ENCODE data around the gene LAMA3. TPM values are rescaled to one million over a fixed set of nuclear protein-coding genes. Genes with fewer than 3 reads are reported as not detected.

Gene LAMA3
- total RNA-seq, 1 donor from 2014 or later = 8.4 TPM

DNA sequence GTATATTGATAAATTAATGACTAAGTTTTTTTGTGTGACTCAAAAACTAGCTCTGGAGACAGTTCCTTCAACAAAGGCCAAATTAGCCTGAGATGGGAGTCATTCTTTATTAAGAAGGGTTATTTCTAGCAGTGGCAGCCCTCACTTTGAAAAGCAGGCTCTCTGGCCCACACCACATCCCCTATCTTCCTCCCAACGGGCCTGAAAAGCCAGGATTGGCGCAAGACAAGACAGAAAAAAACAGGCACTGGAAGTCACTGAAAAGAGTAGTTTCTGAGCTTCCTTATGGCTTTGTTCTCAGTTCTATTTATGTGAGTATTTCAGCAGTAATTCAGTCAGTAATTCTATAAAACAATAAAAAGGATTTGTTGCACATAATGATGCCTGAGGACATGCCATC, 149.0 kb downstream of the LAMA3 start:
- Histone ChIP-seq H3K27me3 (ENCODE audit: control insufficient read depth in 3 of 3, insufficient read depth in 3 of 3, low read length in 3 of 3) (no peaks in the 10 kb centered on the region), H3K9ac (ENCODE audit: low read depth in 1 of 3, low read length in 3 of 3) (no peak overlapping the region), H3K4me3 (ENCODE audit: low read length in 3 of 3) (no peak overlapping the region), H3K36me3 (ENCODE audit: control insufficient read depth in 3 of 3, insufficient read depth in 3 of 3, low read length in 3 of 3) (peaks cover 0 to 3% (median under 1%) of the 10 kb centered on the region in 3 donors), H3K9me3 (ENCODE audit: control insufficient read depth in 3 of 3, low read length in 3 of 3) (no peaks in the 10 kb centered on the region), H3K27ac (ENCODE audit: low read depth, low read length) (no peak overlapping the region), H3K4me1 (ENCODE audit: control insufficient read depth in 3 of 3, insufficient read depth in 3 of 3, low read length in 3 of 3) (no peaks in the 10 kb centered on the region)

DNA sequence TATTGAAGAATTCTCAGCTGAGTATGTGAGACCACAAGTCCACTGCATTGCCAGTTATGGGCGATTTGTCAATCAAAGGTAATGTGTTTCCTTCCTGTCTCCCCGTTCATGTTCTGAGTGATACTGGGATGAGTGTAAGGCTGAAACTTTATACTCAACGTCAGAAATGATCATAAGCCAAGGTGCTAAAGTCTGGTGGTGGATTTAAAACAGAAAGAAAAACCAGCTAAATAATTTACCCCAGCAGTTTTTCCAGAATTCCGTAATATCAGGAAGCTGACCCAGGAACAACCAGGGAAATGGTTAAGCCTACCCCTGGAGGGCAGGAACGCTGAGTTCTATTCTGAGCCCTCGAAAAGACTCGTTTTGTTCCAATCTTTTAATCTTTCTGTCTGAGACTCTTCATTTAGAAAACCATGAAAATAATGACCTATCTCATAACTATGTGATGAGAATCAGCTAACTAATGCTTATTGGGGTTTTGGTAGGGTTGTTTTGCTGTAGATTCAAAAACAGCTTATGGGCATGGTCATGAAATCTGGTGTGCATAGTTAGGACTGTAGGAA, 149.6 kb downstream of the LAMA3 start:
- no peaks in the 10 kb centered on the region for H3K4me1 ChIP-seq (ENCODE audit: control insufficient read depth in 3 of 3, insufficient read depth in 3 of 3, low read length in 3 of 3)
- H3K36me3 ChIP-seq (ENCODE audit: control insufficient read depth in 3 of 3, insufficient read depth in 3 of 3, low read length in 3 of 3) = peaks cover 0 to 6% (median 4%) of the 10 kb centered on the region in 3 donors
- no peak overlapping the region for H3K27ac ChIP-seq (ENCODE audit: low read depth, low read length)
- H3K9ac ChIP-seq (ENCODE audit: low read depth in 1 of 3, low read length in 3 of 3) = no peak overlapping the region
- H3K9me3 ChIP-seq (ENCODE audit: control insufficient read depth in 3 of 3, low read length in 3 of 3) = no peaks in the 10 kb centered on the region
- peaks cover 0 to 2% (median 0%) of the 10 kb centered on the region in 3 donors for H3K27me3 ChIP-seq (ENCODE audit: control insufficient read depth in 3 of 3, insufficient read depth in 3 of 3, low read length in 3 of 3)
- no peak overlapping the region for H3K4me3 ChIP-seq (ENCODE audit: low read length in 3 of 3)

DNA sequence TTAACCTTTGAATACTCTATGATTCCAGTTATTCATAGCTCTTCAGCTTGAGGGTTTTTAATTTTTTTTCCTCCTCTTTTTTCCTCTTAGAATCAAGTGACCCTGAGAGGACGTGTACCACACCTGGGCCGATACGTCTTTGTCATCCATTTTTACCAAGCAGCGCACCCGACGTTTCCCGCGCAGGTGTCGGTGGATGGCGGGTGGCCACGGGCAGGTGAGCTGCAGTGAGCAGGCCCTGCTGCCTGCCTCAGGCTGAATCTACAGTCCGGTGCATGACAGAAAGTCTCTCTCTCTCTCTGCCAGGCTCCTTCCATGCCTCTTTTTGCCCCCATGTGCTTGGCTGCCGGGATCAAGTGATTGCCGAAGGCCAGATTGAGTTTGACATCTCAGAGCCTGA, 153.1 kb downstream of the LAMA3 start:
- no peak overlapping the region for H3K27ac ChIP-seq (ENCODE audit: low read depth, low read length)
- H3K4me3 ChIP-seq (ENCODE audit: low read length in 3 of 3) = no peak overlapping the region
- H3K27me3 ChIP-seq (ENCODE audit: control insufficient read depth in 3 of 3, insufficient read depth in 3 of 3, low read length in 3 of 3) = peaks cover 0 to 2% (median 0%) of the 10 kb centered on the region in 3 donors
- no peaks in the 10 kb centered on the region for H3K4me1 ChIP-seq (ENCODE audit: control insufficient read depth in 3 of 3, insufficient read depth in 3 of 3, low read length in 3 of 3)
- peaks cover 0 to 8% (median 6%) of the 10 kb centered on the region in 3 donors for H3K36me3 ChIP-seq (ENCODE audit: control insufficient read depth in 3 of 3, insufficient read depth in 3 of 3, low read length in 3 of 3)
- H3K9ac ChIP-seq (ENCODE audit: low read depth in 1 of 3, low read length in 3 of 3) = no peak overlapping the region
- no peaks in the 10 kb centered on the region for H3K9me3 ChIP-seq (ENCODE audit: control insufficient read depth in 3 of 3, low read length in 3 of 3)

DNA sequence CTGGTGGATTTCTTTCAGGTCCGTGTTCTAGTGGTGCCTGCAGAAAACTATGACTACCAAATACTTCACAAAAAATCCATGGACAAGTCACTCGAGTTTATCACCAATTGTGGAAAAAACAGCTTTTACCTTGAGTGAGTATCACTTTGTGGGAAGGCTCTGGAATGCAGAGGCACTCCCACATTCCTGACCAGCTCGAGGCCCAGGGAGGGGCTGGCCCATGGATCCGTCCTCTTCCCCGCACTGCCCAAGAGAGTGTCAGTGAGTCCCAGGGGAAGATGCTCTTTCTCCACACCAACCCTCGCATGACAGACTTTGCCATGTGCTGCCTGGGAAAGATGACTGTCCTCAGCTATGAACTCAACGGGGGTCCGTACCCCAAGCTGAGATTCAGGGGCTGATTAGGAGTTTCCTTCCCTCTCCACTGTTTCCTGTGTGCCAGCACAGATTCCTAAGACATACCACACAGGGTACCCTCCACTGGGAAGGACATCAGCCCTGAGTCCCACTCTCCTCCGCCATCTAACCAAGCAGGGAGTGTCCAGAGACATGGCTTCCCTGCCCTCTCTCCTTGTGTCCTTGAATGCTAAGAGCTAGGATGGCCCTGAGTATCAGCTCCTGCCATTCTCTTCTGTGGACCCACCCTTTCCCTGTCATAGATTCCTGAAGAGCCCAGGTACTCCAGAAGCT, 155.9 kb downstream of the LAMA3 start:
- Histone ChIP-seq H3K9ac (ENCODE audit: low read depth in 1 of 3, low read length in 3 of 3) (no peak overlapping the region), H3K27me3 (ENCODE audit: control insufficient read depth in 3 of 3, insufficient read depth in 3 of 3, low read length in 3 of 3) (peaks cover 0 to 2% (median 0%) of the 10 kb centered on the region in 3 donors), H3K4me1 (ENCODE audit: control insufficient read depth in 3 of 3, insufficient read depth in 3 of 3, low read length in 3 of 3) (no peaks in the 10 kb centered on the region), H3K27ac (ENCODE audit: low read depth, low read length) (no peak overlapping the region), H3K36me3 (ENCODE audit: control insufficient read depth in 3 of 3, insufficient read depth in 3 of 3, low read length in 3 of 3) (peaks cover 0 to 13% (median 6%) of the 10 kb centered on the region in 3 donors), H3K9me3 (ENCODE audit: control insufficient read depth in 3 of 3, low read length in 3 of 3) (no peaks in the 10 kb centered on the region), H3K4me3 (ENCODE audit: low read length in 3 of 3) (no peak overlapping the region)

DNA sequence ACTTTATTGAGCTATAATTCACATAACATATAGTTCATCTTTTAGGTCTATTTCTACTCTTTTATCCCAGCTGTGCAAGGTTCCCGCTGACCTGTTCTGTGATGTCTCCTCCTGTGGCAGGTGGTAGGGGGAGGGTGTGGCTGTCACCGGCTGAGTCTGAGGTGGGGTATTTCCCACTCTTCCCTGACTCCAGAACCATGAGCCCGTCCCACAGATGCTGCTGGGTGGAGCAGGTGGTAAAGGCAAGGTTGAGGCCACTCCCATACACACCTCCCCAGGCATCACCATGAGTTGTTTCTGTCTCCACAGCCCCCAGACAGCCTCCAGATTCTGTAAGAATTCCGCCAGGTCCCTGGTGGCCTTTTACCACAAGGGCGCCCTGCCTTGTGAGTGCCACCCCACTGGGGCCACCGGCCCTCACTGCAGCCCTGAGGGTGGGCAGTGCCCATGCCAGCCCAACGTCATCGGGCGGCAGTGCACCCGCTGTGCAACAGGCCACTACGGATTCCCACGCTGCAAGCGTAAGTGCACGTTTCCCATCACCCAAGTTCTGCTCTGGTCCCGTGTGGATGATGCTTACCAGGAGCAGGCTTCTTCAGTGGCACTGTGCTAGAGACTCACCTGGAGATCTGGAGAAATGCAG, 156.9 kb downstream of the LAMA3 start:
- Histone ChIP-seq H3K4me3 (ENCODE audit: low read length in 3 of 3) (no peak overlapping the region), H3K27ac (ENCODE audit: low read depth, low read length) (no peak overlapping the region), H3K36me3 (ENCODE audit: control insufficient read depth in 3 of 3, insufficient read depth in 3 of 3, low read length in 3 of 3) (peaks cover 0 to 13% (median 6%) of the 10 kb centered on the region in 3 donors), H3K9ac (ENCODE audit: low read depth in 1 of 3, low read length in 3 of 3) (no peak overlapping the region), H3K4me1 (ENCODE audit: control insufficient read depth in 3 of 3, insufficient read depth in 3 of 3, low read length in 3 of 3) (no peaks in the 10 kb centered on the region), H3K9me3 (ENCODE audit: control insufficient read depth in 3 of 3, low read length in 3 of 3) (no peaks in the 10 kb centered on the region), H3K27me3 (ENCODE audit: control insufficient read depth in 3 of 3, insufficient read depth in 3 of 3, low read length in 3 of 3) (peaks cover 0 to 2% (median 0%) of the 10 kb centered on the region in 3 donors)

DNA sequence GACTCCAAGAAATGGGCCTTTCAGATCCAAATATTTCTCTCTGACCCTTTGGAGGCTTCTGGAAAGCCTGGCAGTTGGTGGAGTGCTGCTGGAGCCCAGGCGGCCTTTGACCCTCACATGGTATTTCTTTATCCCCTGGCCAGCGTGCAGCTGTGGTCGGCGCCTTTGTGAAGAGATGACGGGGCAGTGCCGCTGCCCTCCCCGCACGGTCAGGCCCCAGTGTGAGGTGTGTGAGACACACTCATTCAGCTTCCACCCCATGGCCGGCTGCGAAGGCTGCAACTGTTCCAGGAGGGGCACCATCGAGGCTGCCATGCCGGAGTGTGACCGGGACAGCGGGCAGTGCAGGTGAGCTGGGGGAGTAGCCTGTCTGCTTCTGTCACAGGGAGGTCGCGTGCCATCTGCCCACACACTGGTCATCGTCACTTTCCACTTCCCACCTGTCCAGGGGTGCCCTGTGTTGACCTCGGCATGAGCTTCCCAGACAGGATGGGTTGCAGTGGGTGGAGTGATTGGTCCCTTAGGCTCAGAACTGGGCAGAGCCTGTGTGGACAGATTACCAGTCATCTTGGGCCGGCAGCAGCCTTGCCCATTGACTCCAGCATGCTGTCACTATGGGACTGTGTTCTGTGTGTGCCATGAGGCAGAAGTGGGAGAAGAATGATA, 158.2 kb downstream of the LAMA3 start:
- Histone ChIP-seq H3K27ac (ENCODE audit: low read depth, low read length) (no peak overlapping the region), H3K36me3 (ENCODE audit: control insufficient read depth in 3 of 3, insufficient read depth in 3 of 3, low read length in 3 of 3) (peaks cover 0 to 13% (median 6%) of the 10 kb centered on the region in 3 donors), H3K27me3 (ENCODE audit: control insufficient read depth in 3 of 3, insufficient read depth in 3 of 3, low read length in 3 of 3) (peaks cover 0 to 2% (median 0%) of the 10 kb centered on the region in 3 donors), H3K4me3 (ENCODE audit: low read length in 3 of 3) (no peak overlapping the region), H3K4me1 (ENCODE audit: control insufficient read depth in 3 of 3, insufficient read depth in 3 of 3, low read length in 3 of 3) (no peaks in the 10 kb centered on the region), H3K9ac (ENCODE audit: low read depth in 1 of 3, low read length in 3 of 3) (no peak overlapping the region), H3K9me3 (ENCODE audit: control insufficient read depth in 3 of 3, low read length in 3 of 3) (no peaks in the 10 kb centered on the region)

DNA sequence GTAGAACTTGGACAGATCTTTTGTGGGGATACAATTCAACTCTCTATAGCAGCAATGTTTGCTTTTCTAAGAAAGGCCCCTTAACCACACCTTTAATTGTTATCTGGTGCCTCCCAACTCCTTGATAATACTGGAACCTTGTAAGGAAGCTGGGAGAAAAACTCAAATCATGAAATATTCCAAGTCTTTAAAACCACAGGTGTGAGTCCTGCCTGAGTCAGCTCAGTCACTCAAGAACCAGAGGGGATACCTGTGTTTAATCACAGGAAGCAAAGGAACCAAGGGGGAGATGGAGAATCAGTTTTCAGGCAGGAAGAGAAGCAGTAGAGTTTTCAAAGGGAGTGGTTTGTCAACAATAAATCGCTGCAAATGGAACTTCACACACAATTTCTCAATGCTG, 159.9 kb downstream of the LAMA3 start:
- Histone ChIP-seq H3K4me3 (ENCODE audit: low read length in 3 of 3) (no peak overlapping the region), H3K9me3 (ENCODE audit: control insufficient read depth in 3 of 3, low read length in 3 of 3) (no peaks in the 10 kb centered on the region), H3K9ac (ENCODE audit: low read depth in 1 of 3, low read length in 3 of 3) (no peak overlapping the region), H3K4me1 (ENCODE audit: control insufficient read depth in 3 of 3, insufficient read depth in 3 of 3, low read length in 3 of 3) (no peaks in the 10 kb centered on the region), H3K27ac (ENCODE audit: low read depth, low read length) (no peak overlapping the region), H3K27me3 (ENCODE audit: control insufficient read depth in 3 of 3, insufficient read depth in 3 of 3, low read length in 3 of 3) (no peaks in the 10 kb centered on the region), H3K36me3 (ENCODE audit: control insufficient read depth in 3 of 3, insufficient read depth in 3 of 3, low read length in 3 of 3) (peaks cover 0 to 7% (median 2%) of the 10 kb centered on the region in 3 donors)

DNA sequence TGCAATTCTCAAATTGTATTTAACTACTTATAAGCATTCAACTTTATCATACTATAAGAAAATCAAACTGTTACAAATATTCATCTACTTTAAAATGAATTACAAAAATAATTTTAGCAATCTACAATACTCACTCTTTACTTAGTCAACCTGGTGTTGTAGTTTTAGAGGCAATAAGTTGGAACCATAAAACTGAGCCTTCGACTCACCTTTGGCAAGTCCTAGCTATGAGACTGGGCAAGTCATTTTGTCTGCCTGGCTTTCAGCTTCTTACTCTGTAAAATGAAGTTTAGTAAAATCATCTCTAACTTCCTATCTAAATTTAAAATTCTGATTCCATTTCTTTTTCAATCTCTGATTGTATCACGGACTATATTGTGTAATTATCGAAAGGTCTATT, 161.0 kb downstream of the LAMA3 start:
- no peaks in the 10 kb centered on the region for H3K9me3 ChIP-seq (ENCODE audit: control insufficient read depth in 3 of 3, low read length in 3 of 3)
- no peaks in the 10 kb centered on the region for H3K4me1 ChIP-seq (ENCODE audit: control insufficient read depth in 3 of 3, insufficient read depth in 3 of 3, low read length in 3 of 3)
- H3K9ac ChIP-seq (ENCODE audit: low read depth in 1 of 3, low read length in 3 of 3) = no peak overlapping the region
- no peaks in the 10 kb centered on the region for H3K27me3 ChIP-seq (ENCODE audit: control insufficient read depth in 3 of 3, insufficient read depth in 3 of 3, low read length in 3 of 3)
- H3K4me3 ChIP-seq (ENCODE audit: low read length in 3 of 3) = no peak overlapping the region
- H3K27ac ChIP-seq (ENCODE audit: low read depth, low read length) = no peak overlapping the region
- H3K36me3 ChIP-seq (ENCODE audit: control insufficient read depth in 3 of 3, insufficient read depth in 3 of 3, low read length in 3 of 3) = peaks cover 0 to 5% (median 2%) of the 10 kb centered on the region in 3 donors

DNA sequence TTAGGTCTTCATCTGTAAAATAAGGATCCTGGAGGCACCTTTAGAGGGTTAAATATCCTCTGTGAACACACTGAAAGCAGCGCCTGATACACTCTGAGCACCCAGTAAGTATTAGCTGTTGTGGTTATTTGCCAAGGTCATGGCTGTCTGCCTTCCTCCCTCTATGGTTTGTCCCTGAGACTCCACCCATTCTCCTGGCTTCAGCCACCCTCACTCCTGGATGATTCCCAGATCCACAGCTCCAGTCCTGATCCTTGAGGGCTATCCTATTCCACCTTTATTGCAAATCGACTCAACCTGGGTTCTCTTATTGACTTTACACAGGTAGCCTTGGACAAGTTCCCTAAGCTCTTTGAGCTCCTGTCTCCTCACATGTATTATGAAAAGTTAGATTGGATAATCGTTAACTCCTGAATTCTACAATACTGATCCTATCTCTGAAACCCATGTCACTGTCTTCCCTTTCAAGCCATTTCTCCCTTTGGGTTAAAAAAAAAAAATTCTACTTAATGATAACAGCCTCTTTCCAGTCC, 162.3 kb downstream of the LAMA3 start:
- H3K4me1 ChIP-seq (ENCODE audit: control insufficient read depth in 3 of 3, insufficient read depth in 3 of 3, low read length in 3 of 3) = no peaks in the 10 kb centered on the region
- peaks cover 0 to 5% (median 0%) of the 10 kb centered on the region in 3 donors for H3K36me3 ChIP-seq (ENCODE audit: control insufficient read depth in 3 of 3, insufficient read depth in 3 of 3, low read length in 3 of 3)
- no peaks in the 10 kb centered on the region for H3K9me3 ChIP-seq (ENCODE audit: control insufficient read depth in 3 of 3, low read length in 3 of 3)
- no peak overlapping the region for H3K27ac ChIP-seq (ENCODE audit: low read depth, low read length)
- no peak overlapping the region for H3K4me3 ChIP-seq (ENCODE audit: low read length in 3 of 3)
- no peaks in the 10 kb centered on the region for H3K27me3 ChIP-seq (ENCODE audit: control insufficient read depth in 3 of 3, insufficient read depth in 3 of 3, low read length in 3 of 3)
- H3K9ac ChIP-seq (ENCODE audit: low read depth in 1 of 3, low read length in 3 of 3) = no peak overlapping the region

All from skeletal muscle tissue (tissue), 4 donors.